ENCODE results near the gene RABGAP1. TPM values are rescaled to one million over a fixed set of nuclear protein-coding genes. Genes with fewer than 3 reads are reported as not detected.

Gene RABGAP1
- total and polyA plus RNA-seq, 2 experiments from 2014 or later, result 8.5 to 33.9 TPM

DNA sequence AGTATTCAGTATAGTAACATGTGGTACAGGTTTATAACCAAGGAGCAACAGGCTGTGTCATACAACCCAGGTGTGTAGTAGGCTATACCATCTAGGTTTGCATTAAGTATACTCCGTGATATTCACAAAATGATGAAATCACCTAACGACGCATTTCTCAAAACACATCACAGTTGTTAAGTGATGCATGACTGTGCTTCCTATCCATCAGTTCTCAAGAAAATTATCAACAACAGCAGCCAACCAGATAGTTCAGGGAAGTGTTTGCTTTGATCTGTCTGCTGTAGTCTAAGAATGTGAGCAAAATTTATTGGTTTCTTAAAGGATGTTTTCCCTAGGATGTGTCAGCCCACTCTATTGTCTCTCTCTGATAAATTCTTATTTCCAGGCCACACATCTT is 16.9 kb upstream of the RABGAP1 start:
- peaks cover 26% of the 10 kb centered on the region for H3K4me1 ChIP-seq (ENCODE audit: insufficient read depth)
- no peak for ATAC-seq
- H3K79me2 ChIP-seq (replicated peaks; ENCODE audit: insufficient read depth), result peaks cover 81% of the 10 kb centered on the region
- H3K27me3 ChIP-seq (ENCODE audit: insufficient read depth), result no peaks in the 10 kb centered on the region
- peaks cover 4% of the 10 kb centered on the region; the same call in 1 of the 2 replicates for H4K20me1 ChIP-seq (replicated peaks; ENCODE audit: insufficient read depth)
- H3K36me3 ChIP-seq (ENCODE audit: insufficient read depth), result no peaks in the 10 kb centered on the region
- H2AFZ ChIP-seq, result no peak overlapping the region
- Mint-ChIP-seq H3K9me3 (no peaks in the 10 kb centered on the region), H3K36me3 (ENCODE audit: low read depth) (peaks cover 11% of the 10 kb centered on the region; the same call in 1 of the 3 replicates), H3K27ac (peak overlapping the region; percentile 60), H3K27me3 (ENCODE audit: insufficient read depth, low read depth, poor library complexity) (no peaks in the 10 kb centered on the region), H3K4me3 (no peak overlapping the region), H3K4me1 (peaks cover 22% of the 10 kb centered on the region)
- H3K27ac ChIP-seq (ENCODE audit: low read depth), result peak overlapping the region; percentile 83
- H3K4me2 ChIP-seq, result no peak overlapping the region; the same call in 1 of the 2 replicates
- H3F3A ChIP-seq (replicated peaks; ENCODE audit: low read depth), result no peaks in the 10 kb centered on the region
- DNase-seq (ENCODE audit: low spot score), result no peak
- no peak overlapping the region for H3K4me3 ChIP-seq
- no peak for TF ChIP-seq EZH2phosphoT487 (IDR thresholded peaks at IDR 0.05; ENCODE audit: unreplicated experiment)
- TF ChIP-seq, protein P1, sequence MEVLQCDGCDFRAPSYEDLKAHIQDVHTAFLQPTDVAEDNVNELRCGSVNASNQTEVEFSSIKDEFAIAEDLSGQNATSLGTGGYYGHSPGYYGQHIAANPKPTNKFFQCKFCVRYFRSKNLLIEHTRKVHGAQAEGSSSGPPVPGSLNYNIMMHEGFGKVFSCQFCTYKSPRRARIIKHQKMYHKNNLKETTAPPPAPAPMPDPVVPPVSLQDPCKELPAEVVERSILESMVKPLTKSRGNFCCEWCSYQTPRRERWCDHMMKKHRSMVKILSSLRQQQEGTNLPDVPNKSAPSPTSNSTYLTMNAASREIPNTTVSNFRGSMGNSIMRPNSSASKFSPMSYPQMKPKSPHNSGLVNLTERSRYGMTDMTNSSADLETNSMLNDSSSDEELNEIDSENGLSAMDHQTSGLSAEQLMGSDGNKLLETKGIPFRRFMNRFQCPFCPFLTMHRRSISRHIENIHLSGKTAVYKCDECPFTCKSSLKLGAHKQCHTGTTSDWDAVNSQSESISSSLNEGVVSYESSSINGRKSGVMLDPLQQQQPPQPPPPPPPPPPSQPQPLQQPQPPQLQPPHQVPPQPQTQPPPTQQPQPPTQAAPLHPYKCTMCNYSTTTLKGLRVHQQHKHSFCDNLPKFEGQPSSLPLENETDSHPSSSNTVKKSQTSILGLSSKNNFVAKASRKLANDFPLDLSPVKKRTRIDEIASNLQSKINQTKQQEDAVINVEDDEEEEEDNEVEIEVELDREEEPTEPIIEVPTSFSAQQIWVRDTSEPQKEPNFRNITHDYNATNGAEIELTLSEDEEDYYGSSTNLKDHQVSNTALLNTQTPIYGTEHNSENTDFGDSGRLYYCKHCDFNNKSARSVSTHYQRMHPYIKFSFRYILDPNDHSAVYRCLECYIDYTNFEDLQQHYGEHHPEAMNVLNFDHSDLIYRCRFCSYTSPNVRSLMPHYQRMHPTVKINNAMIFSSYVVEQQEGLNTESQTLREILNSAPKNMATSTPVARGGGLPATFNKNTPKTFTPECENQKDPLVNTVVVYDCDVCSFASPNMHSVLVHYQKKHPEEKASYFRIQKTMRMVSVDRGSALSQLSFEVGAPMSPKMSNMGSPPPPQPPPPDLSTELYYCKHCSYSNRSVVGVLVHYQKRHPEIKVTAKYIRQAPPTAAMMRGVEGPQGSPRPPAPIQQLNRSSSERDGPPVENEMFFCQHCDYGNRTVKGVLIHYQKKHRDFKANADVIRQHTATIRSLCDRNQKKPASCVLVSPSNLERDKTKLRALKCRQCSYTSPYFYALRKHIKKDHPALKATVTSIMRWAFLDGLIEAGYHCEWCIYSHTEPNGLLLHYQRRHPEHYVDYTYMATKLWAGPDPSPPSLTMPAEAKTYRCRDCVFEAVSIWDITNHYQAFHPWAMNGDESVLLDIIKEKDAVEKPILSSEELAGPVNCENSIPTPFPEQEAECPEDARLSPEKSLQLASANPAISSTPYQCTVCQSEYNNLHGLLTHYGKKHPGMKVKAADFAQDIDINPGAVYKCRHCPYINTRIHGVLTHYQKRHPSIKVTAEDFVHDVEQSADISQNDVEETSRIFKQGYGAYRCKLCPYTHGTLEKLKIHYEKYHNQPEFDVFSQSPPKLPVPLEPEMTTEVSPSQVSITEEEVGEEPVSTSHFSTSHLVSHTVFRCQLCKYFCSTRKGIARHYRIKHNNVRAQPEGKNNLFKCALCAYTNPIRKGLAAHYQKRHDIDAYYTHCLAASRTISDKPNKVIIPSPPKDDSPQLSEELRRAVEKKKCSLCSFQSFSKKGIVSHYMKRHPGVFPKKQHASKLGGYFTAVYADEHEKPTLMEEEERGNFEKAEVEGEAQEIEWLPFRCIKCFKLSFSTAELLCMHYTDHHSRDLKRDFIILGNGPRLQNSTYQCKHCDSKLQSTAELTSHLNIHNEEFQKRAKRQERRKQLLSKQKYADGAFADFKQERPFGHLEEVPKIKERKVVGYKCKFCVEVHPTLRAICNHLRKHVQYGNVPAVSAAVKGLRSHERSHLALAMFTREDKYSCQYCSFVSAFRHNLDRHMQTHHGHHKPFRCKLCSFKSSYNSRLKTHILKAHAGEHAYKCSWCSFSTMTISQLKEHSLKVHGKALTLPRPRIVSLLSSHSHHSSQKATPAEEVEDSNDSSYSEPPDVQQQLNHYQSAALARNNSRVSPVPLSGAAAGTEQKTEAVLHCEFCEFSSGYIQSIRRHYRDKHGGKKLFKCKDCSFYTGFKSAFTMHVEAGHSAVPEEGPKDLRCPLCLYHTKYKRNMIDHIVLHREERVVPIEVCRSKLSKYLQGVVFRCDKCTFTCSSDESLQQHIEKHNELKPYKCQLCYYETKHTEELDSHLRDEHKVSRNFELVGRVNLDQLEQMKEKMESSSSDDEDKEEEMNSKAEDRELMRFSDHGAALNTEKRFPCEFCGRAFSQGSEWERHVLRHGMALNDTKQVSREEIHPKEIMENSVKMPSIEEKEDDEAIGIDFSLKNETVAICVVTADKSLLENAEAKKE (CRISPR knock-in tag; IDR thresholded peaks at IDR 0.05), result no peak
- TF ChIP-seq, protein P2, sequence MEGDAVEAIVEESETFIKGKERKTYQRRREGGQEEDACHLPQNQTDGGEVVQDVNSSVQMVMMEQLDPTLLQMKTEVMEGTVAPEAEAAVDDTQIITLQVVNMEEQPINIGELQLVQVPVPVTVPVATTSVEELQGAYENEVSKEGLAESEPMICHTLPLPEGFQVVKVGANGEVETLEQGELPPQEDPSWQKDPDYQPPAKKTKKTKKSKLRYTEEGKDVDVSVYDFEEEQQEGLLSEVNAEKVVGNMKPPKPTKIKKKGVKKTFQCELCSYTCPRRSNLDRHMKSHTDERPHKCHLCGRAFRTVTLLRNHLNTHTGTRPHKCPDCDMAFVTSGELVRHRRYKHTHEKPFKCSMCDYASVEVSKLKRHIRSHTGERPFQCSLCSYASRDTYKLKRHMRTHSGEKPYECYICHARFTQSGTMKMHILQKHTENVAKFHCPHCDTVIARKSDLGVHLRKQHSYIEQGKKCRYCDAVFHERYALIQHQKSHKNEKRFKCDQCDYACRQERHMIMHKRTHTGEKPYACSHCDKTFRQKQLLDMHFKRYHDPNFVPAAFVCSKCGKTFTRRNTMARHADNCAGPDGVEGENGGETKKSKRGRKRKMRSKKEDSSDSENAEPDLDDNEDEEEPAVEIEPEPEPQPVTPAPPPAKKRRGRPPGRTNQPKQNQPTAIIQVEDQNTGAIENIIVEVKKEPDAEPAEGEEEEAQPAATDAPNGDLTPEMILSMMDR (conservative IDR thresholded peaks at IDR 0.05; ENCODE audit: low read depth in 2 of 2), result no peak
- no peak for TF ChIP-seq EZH2 (IDR thresholded peaks at IDR 0.05; ENCODE audit: low read depth, unreplicated experiment)
- TF ChIP-seq NANOG (IDR thresholded peaks at IDR 0.05; ENCODE audit: borderline replicate concordance), result no peak
- TF ChIP-seq ZNF331 (CRISPR knock-in tag; IDR thresholded peaks at IDR 0.05; ENCODE audit: low read depth), result no peak
- TF ChIP-seq, protein P3, sequence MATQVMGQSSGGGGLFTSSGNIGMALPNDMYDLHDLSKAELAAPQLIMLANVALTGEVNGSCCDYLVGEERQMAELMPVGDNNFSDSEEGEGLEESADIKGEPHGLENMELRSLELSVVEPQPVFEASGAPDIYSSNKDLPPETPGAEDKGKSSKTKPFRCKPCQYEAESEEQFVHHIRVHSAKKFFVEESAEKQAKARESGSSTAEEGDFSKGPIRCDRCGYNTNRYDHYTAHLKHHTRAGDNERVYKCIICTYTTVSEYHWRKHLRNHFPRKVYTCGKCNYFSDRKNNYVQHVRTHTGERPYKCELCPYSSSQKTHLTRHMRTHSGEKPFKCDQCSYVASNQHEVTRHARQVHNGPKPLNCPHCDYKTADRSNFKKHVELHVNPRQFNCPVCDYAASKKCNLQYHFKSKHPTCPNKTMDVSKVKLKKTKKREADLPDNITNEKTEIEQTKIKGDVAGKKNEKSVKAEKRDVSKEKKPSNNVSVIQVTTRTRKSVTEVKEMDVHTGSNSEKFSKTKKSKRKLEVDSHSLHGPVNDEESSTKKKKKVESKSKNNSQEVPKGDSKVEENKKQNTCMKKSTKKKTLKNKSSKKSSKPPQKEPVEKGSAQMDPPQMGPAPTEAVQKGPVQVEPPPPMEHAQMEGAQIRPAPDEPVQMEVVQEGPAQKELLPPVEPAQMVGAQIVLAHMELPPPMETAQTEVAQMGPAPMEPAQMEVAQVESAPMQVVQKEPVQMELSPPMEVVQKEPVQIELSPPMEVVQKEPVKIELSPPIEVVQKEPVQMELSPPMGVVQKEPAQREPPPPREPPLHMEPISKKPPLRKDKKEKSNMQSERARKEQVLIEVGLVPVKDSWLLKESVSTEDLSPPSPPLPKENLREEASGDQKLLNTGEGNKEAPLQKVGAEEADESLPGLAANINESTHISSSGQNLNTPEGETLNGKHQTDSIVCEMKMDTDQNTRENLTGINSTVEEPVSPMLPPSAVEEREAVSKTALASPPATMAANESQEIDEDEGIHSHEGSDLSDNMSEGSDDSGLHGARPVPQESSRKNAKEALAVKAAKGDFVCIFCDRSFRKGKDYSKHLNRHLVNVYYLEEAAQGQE (IDR thresholded peaks at IDR 0.05; ENCODE audit: unreplicated experiment), result no peak
- no peak for TF ChIP-seq POLR2AphosphoS5 (IDR thresholded peaks at IDR 0.05; ENCODE audit: low read depth)
- TF ChIP-seq CREB1 (CRISPR knock-in tag; IDR thresholded peaks at IDR 0.05; ENCODE audit: low read depth), result no peak
- TF ChIP-seq ZNF114 (CRISPR knock-in tag; IDR thresholded peaks at IDR 0.05), result no peak
- TF ChIP-seq STAT1 (IDR thresholded peaks at IDR 0.05; ENCODE audit: unreplicated experiment), result no peak
- TF ChIP-seq JUNB (IDR thresholded peaks at IDR 0.05; ENCODE audit: unreplicated experiment), result no peak
- TF ChIP-seq, protein P4, sequence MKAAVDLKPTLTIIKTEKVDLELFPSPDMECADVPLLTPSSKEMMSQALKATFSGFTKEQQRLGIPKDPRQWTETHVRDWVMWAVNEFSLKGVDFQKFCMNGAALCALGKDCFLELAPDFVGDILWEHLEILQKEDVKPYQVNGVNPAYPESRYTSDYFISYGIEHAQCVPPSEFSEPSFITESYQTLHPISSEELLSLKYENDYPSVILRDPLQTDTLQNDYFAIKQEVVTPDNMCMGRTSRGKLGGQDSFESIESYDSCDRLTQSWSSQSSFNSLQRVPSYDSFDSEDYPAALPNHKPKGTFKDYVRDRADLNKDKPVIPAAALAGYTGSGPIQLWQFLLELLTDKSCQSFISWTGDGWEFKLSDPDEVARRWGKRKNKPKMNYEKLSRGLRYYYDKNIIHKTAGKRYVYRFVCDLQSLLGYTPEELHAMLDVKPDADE (IDR thresholded peaks at IDR 0.05), result no peak
- H3K9me2 ChIP-seq (ENCODE audit: insufficient read depth), result no peaks in the 10 kb centered on the region

Data from GM23338 (cell line).